GM19238 (cell line): Measurements from ENCODE around the gene HPN.

ENCODE experiments used
- DNase-seq: peaks from one replicate; pipeline ENCODE4 v3.0.0; 2011; ENCODE audit warnings: low spot score; ENCODE audit not compliant: insufficient read length

Gene HPN

DNA sequence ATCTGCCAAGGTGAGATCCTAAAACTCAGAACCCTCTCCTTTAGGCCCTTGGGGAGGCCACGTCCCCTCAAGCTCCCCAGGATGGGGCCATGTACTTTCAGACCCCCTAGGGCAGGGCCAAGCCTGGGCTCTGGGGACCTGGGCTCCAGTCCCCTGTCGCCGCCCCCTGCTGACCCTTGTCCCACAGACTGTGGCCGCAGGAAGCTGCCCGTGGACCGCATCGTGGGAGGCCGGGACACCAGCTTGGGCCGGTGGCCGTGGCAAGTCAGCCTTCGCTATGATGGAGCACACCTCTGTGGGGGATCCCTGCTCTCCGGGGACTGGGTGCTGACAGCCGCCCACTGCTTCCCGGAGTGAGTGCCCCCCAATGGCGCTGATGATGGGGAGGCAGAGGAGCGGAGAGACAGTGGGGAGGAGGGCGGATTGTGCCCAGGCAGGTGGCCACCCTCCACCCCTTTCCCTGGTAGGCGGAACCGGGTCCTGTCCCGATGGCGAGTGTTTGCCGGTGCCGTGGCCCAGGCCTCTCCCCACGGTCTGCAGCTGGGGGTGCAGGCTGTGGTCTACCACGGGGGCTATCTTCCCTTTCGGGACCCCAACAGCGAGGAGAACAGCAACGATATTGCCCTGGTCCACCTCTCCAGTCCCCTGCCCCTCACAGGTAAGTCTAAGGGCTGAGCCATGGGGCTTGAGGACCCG lies 18.8 kb downstream of the HPN start:
- no peak for DNase-seq

DNA sequence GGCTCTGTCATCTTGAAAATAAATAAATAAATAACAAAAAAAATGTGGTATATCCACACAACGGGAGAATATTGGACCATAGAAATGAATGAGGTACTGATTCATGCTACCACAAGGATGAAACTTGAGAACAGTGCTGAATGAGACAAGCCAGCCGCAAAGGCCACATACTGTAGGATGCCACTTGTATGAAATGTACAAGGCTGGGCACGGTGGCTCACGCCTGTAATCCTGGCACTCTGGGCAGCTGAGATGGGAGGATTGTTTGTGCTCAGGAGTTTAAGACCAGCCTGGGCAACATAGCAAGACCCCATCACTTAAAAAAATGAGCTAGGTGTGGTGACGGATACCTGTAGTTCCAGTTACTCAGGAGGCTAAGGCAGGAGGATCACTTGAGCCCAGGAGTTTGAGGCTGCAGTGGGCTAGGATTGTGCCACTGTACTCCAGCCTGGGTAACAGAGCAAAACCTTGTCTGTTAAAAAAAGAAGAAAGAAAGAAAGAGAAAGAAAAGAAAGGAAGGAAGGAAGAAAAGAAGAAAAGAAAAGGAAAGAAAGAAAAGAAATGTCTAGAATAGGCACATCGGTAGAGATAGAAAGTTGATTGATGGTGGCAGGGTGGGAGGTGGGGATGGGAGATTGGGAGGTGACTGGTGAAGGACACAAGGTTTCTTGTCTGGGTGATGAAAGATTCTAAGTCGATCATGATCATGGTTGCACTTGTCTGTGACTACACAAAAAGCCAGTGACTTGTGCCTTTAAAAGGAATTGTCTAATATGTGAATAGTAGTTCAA lies 20.3 kb downstream of the HPN start:
- no peak for DNase-seq

DNA sequence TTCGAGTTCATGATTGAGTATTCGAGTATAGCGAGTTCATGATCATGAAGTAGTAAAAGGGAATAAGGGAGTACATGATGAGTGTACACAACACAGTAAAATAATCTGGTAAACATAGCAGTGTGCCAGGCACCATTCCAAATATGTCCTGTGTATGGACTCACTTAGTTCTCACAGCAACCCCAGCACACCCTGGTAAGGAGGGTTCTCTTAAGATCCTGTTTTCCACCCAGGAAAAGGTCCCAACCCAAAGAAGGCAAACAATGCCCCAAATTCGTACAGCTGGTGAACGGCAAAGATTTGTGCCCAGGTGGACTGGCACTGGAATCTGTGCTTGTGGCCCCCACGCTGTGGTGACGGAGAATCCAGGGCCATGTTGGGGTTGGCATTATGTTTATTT lies 21.4 kb downstream of the HPN start:
- DNase-seq: no peak

DNA sequence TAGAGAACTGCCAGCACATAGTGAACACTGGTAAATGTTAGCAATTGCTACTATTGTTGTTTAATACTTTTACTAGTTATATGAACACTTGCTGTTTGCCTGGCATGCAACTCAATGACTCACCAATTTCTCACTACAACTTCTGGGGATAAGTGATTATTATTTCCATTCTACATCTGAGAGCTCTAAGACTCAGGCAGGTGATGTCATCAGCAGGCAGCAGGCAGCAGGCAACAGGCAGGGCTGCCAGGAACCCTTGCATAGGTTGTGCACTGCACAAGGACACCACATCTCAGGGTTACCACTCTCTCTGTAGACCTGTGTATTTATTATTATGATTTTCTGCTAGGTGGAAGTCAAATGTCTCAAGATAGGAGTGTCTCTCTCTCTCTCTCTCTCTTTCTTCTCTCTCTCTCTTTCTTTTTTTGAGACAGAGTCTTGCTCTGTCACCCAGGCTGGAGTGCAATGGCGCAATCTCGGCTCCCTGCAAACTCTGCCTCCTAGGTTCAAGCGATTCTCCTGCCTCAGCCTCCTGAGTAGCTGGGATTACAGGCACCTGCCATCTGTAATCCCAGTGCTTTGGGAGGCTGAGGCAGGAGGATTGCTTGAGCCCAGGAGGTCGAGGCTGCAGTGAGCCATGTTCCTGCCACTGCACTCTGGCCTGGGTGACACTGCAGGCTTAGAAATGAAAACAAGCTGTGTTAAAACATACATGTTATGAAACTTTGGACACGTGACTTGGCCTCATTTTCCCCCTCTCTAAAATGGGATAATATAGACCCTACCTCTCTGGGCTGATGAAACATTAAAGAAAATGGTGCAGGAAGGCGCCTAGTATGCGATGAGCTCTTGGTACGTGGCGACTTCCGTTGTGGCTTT lies 22.7 kb downstream of the HPN start:
- no peak for DNase-seq

DNA sequence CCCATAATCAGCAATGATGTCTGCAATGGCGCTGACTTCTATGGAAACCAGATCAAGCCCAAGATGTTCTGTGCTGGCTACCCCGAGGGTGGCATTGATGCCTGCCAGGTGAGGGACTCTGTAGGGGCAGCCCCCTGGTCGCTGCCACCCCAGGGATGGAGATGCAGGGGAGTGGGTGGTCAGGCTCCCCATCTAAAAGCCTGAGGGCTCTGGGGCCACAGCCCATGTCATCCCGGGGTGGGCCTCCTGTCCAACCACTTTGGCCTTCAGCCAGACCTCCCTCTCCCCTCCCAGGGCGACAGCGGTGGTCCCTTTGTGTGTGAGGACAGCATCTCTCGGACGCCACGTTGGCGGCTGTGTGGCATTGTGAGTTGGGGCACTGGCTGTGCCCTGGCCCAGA lies 24.1 kb downstream of the HPN start:
- DNase-seq: no peak

DNA sequence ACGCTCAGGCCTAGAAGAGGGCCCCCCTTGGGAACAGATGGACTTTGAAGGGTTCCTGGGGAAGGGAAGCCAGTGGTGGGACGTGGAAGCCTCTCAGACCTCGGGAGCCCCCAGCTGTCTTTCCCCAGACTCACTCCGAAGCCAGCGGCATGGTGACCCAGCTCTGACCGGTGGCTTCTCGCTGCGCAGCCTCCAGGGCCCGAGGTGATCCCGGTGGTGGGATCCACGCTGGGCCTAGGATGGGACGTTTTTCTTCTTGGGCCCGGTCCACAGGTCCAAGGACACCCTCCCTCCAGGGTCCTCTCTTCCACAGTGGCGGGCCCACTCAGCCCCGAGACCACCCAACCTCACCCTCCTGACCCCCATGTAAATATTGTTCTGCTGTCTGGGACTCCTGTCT lies 24.6 kb downstream of the HPN start:
- DNase-seq: no peak

DNA sequence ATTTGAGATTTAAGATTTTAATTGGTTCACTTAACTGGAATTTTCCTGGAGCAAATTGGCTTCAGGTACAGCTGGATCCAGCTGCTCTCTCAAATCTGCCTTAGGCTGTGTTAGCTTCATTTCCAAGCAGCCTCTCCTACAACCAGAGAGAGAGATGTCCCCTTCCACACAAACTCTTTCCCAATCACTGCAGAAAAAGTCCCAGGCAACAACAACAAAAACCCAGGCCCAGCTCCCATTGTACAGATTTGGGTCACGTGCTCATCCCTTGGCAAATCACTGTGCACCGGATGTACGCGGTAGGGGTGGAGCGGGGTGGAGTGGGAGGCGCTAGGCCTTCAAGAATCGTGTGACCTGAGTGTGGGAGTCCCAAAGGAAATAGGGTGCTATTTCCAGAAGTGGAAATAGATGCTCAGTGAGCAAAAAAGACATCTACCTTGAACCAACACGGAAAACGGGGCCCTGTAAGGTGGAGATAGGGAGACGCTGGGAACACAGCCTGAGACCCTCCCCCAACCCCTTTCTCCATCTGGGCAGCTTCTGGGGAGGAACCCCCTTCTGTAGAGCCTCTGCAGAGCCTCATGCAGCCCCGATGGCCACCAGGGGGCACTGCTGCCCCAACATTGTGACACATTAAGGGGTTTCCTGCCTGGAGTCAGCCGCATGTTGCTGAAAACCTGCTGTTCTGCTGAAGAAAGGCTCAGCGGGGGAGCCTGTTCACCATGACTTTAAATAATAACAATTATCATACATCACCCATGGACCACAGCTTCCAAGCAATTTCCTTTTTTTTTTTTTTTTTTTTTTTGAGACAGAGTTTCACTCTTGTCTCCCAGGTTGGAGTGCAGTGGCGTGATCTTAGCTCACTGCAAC lies 25.4 kb downstream of the HPN start:
- DNase-seq: peak; percentile 92

DNA sequence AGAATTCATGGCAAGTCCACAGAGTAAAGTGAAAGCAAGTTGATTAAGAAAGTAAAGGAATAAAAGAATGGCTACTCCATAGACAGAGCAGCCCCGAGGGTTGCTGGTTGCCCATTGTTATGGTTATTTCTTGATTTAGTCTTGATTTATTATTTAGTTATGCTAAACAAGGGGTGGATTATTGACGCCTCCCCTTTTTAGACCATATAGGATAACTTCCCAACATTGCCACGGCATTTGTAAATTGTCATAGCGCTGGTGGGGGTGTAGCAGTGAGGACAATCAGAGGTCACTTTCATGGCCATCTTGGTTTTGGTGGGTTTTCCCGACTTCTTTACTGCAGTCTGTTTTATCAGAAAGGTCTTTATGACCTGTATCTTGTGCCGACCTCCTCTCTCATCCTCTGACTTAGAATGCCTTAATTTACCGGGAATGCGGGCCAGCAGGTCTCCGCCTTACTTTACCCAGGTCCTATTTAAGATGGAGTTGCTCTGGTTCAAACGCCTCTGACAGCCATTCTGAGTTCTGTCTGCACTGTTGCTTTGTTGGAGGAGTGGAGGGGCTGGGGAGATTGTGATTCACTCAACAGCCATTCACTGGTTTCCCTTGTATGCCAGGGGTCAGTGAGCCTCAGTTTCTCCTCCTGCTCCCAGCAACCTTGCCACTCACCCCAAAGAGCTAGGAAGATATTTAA lies 27.6 kb downstream of the HPN start:
- DNase-seq: no peak

DNA sequence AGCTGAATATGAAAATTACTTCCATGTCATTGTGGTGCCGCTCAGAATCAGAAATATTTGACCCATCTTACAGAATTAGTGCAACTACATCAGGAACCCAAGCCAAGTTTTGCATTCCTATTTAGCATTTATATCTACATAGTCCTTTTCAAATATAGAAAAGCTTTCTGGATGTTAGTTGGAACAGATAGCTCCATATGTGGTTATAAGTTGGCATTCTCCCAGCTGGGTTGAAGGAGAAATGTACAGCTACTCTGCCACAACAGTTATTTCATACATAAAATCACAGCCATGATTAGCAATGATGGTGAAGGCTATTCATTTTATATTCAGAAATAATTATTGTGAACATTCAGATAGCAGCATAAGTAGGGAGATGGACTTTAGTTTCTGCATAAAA lies 28.2 kb downstream of the HPN start:
- DNase-seq: no peak

DNA sequence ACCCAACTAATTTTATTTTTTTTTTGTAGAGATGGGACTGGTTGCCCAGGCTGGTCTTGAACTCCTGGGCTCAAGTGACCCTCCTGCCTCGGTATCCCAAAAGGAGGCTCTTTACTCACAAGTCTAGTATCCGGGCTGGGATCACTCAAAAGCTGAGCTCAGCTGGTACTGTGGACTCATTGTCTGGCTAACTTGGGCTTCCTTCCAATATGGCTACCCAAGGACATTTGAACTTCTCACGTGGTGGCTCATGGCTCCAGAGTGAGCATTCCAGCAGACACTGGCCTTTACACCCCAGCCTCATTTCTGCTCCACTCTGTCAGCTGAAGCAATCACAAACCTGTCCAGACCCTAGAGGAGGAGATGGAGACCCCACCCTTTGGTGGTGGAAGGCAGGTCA lies 28.9 kb downstream of the HPN start:
- DNase-seq: no peak

DNA sequence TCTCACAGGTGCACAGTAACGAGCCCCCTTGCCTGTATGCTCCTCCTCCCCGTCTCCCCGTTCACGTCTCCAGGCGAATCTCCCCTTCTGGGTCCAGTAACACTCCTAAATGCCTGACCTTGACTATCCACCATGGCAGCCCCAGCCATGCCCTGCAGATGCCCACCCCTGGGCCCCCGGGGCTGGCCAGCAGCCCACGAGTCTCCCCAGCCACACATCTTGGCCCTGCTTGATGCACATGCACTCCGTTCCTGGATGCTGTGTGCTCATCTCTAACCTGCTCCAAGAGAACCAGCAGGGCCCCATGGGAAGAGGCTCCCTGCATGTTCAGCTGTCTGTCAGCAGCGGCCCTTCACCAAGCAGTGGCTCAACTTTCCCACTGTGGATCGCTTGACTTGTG lies 32.0 kb downstream of the HPN start:
- DNase-seq: no peak

DNA sequence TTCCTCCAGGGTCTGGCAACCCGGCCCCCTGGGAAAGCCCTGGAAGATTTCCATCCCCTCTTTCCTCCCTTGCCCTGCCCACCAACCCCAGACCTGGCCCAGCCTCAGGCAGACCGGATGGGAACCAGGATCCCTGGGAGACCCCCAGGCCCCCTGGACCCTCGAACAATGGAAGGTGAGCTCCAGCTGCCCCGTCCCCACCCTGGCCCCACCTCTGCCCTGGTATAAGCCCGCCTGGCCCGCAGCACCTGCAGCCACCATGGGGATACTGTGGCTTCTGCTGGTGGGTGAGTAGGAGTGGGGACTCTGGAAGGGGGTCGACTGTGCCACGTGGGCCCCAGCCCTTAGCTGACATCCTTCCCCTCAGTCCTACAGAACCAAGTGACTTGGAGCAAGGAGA lies 32.4 kb downstream of the HPN start:
- DNase-seq: no peak

DNA sequence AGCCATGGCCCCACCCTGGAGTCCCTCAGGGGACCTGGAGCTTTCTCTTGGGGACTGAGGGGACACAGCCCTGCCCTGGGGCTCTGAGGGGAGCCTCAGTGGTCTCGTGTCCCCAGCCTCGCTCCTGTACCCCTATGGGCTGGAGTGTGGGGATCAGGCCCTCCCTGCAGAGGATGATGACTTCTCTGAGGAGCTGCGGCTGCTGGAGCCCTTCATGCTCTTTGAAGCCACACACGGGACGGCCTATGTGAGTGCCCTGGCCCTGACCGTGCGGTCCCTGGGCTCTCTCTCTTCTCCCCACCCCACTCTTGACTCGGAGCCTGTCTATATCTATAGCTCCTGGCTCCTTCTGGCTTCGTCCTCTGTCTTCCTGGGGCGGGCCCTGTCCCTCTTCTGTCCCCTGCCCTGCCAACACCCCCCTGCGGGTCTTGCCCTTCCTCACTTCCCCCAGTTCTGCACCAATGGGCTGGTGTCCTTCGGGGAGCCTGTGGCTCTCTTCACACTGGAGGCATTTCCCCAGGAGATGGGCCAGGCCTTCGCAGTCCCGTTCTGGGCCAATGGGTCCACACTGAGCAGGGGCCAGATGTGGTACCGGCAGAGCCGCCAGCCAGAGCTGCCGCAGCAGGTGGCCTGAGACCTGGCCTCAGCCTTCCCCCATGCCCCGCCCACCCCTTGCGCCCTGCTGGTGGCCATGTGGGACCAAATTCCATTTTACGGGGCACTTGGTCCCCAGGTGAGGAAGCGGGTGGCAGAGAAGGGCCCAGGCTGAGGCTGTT lies 33.1 kb downstream of the HPN start:
- DNase-seq: no peak

DNA sequence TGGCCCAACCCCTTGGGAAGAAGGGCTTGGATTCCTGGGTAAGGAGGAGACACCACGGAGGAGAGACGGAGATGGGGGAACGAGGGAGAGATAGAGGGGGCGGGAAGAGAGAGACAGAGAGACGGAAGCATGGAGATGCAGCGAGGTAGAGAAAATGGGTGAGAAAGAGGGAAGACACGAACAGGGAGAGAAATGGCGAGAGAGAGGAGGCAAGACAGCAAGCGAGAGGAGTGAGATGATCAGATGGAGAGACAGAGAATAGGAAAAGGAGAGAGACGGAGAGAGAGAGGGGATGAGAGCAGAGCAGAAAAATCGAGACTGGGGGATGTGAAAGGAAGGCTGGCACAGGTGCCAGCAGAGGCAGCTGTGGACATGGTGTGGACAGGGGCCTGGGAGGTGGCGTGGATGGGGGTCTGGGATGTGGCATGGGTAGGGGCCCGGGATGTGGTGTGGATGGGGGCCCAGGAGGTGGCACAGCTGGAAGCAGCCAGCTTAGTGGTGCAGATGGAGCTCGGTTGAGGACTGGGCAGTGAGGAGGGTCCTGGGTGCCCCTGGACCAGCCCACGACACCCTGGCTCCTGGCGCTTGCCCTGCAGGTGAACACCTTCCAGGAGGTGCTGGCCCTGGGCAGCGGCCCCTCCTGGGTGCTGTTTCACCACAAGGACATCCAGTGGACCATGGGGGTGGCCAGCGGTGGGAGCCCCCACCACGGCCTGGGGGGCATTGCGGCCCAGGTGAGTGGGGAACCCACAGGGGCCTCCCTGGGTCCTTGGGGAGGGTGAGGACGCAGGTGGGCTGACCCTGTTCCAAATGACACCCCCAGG lies 33.9 kb downstream of the HPN start:
- no peak for DNase-seq

DNA sequence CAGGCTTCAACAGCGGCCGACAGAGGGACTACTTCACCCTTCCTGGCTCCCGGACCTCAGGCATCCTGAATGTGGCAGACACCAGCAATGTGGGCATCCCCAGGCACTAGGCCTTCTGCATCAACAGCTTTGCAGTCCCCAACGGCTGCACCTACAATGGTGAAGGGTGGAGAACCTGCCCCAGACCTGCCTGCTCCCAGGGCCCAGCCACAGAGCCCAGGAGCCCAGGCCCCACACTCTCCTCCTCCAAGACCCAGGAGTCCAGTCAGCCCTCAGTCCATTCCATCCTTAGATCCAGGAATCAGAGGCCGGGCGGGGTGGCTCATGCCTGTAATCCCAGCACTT lies 34.5 kb downstream of the HPN start:
- no peak for DNase-seq

DNA sequence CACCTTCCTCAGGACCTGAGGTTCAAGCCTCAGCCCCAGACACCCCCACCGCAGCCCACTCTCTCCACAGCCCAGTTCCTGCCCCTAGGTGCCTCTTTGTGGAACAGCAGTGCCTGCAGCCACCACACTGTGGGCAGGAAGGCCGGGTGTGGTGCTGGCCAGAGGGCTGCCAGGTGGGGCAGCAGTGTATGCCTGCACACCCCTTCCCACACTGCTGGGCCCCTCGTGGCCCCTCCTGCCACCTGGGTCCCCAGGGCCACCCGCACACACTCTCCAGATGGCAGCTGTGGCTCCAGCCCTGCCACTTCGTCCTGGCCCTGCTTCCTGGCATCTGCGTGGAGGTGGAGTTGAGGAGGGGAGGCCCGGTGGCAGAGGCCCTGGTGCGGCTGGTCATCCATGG lies 35.1 kb downstream of the HPN start:
- no peak for DNase-seq

DNA sequence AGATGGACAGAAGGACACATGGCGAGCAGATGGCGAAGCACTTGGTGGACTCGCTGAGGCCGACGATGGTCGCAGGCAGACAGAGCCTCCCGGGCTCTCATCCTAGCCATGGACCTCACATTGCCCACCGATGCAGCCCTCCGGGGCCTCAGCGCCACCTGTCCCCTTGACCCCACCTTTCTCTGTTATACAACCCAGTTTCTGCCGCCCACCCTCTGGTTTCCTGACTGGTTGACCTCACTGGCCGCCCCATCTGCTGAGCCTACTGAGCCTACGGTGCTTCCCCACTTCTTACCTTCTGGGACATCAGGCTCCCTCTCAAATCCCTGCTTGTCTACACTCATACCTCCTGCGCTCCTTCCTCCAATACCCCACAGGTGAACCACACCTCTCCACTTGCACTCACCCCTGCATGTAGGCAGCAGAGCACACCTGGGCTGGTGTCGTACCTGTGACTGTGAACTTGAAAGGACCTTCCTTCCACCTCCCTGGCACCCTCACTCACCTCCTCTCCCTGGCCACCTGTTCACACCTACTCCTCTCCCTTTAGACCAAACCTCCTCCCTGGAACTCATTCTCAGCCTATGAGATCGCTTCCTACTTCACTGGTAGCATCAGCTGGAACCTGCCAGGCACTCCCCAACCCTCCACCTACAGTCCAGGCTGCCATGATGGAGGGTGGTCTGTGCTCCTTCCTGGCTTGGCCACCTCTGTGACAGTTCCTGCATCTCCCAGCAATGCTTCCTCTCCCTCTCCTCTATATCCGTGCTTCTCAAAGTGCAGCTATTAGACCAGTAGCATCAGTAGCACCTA lies 36.1 kb downstream of the HPN start:
- DNase-seq: no peak

DNA sequence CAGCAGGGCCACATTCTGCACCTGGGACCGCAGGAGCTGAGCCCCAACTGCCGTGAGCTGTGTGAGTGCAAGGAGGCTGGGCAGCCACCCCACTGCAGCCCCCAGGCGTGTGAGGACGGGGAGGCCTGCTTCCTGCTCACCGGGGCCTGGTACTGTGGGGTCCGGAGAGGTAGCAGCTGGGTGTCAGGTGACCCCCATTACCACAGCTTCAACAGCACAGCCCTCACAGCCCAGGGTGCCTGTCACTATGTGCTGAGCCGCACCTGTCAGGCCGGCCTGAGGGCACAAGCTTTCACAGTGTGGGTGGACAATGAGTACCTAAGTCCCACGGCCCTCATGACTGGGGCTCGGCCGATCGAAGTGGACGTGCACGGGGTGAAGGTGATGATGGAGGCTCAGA lies 38.3 kb downstream of the HPN start:
- no peak for DNase-seq
